ENCODE data around the gene SLC5A10.
"Not testable (repeated sequence)": the region's sequence is repeated elsewhere in the genome, so short reads cannot be mapped to it uniquely, and the experiment has no call there.

The SLC5A10 gene

GRCh38 chr17:19019041-19019941, 67.3 kb downstream of the SLC5A10 start:
- no peak overlapping the region for H3K9ac ChIP-seq (ENCODE audit: low read depth, low read length)
- no peaks in the 10 kb centered on the region for H3K4me1 ChIP-seq (ENCODE audit: control insufficient read depth, insufficient read depth, low read length)
- no peak overlapping the region for H3K4me2 ChIP-seq (ENCODE audit: low read length)
- peaks cover 18% of the 10 kb centered on the region for H3K27me3 ChIP-seq (ENCODE audit: control insufficient read depth, insufficient read depth, low read length)
- no peaks in the 10 kb centered on the region for H3K36me3 ChIP-seq (ENCODE audit: insufficient read depth, low read length)
- no peaks in the 10 kb centered on the region for H3K9me3 ChIP-seq (replicated peaks; ENCODE audit: low read length)
- H3K4me3 ChIP-seq (ENCODE audit: low read length) = no peak overlapping the region

GRCh38 chr17:19020016-19020415, 68.1 kb downstream of the SLC5A10 start:
- H3K9ac ChIP-seq (ENCODE audit: low read depth, low read length) = no peak overlapping the region
- no peaks in the 10 kb centered on the region for H3K4me1 ChIP-seq (ENCODE audit: control insufficient read depth, insufficient read depth, low read length)
- no peaks in the 10 kb centered on the region for H3K36me3 ChIP-seq (ENCODE audit: insufficient read depth, low read length)
- peaks cover 18% of the 10 kb centered on the region for H3K27me3 ChIP-seq (ENCODE audit: control insufficient read depth, insufficient read depth, low read length)
- H3K4me2 ChIP-seq (ENCODE audit: low read length) = no peak overlapping the region
- no peaks in the 10 kb centered on the region for H3K9me3 ChIP-seq (replicated peaks; ENCODE audit: low read length)
- H3K4me3 ChIP-seq (ENCODE audit: low read length) = no peak overlapping the region

GRCh38 chr17:19021011-19021621, 69.2 kb downstream of the SLC5A10 start:
- H3K9me3 ChIP-seq (replicated peaks; ENCODE audit: low read length); H3K4me2 ChIP-seq (ENCODE audit: low read length); H3K4me1 ChIP-seq (ENCODE audit: control insufficient read depth, insufficient read depth, low read length); H3K4me3 ChIP-seq (ENCODE audit: low read length); H3K9ac ChIP-seq (ENCODE audit: low read depth, low read length); H3K36me3 ChIP-seq (ENCODE audit: insufficient read depth, low read length): not testable (repeated sequence)
- H3K27me3 ChIP-seq (ENCODE audit: control insufficient read depth, insufficient read depth, low read length) = peaks cover 15% of the 10 kb centered on the region

- no peak overlapping the region for H3K9ac ChIP-seq (ENCODE audit: low read depth, low read length)
- H3K9me3 ChIP-seq (replicated peaks; ENCODE audit: low read length) = no peaks in the 10 kb centered on the region
- no peaks in the 10 kb centered on the region for H3K4me1 ChIP-seq (ENCODE audit: control insufficient read depth, insufficient read depth, low read length)
- H3K36me3 ChIP-seq (ENCODE audit: insufficient read depth, low read length) = no peaks in the 10 kb centered on the region
- H3K27me3 ChIP-seq (ENCODE audit: control insufficient read depth, insufficient read depth, low read length) = peaks cover 15% of the 10 kb centered on the region
- H3K4me2 ChIP-seq (ENCODE audit: low read length) = no peak overlapping the region
- no peak overlapping the region for H3K4me3 ChIP-seq (ENCODE audit: low read length)
These were observed 69.7 kb downstream of the SLC5A10 start for GRCh38 chr17:19021622-19022083.

GRCh38 chr17:19022128-19022527, 70.2 kb downstream of the SLC5A10 start:
- Histone ChIP-seq H3K9me3 (replicated peaks; ENCODE audit: low read length) (no peaks in the 10 kb centered on the region), H3K27me3 (ENCODE audit: control insufficient read depth, insufficient read depth, low read length) (peaks cover 15% of the 10 kb centered on the region)

GRCh38 chr17:19022747-19023146, 70.8 kb downstream of the SLC5A10 start:
- peaks cover 15% of the 10 kb centered on the region for H3K27me3 ChIP-seq (ENCODE audit: control insufficient read depth, insufficient read depth, low read length)
- no peaks in the 10 kb centered on the region for H3K36me3 ChIP-seq (ENCODE audit: insufficient read depth, low read length)
- H3K4me3 ChIP-seq (ENCODE audit: low read length) = no peak overlapping the region

More at GRCh38 chr17:19022128-19022527, 70.2 kb downstream of the SLC5A10 start:
- Histone ChIP-seq H3K4me1 (ENCODE audit: control insufficient read depth, insufficient read depth, low read length) (no peaks in the 10 kb centered on the region), H3K36me3 (ENCODE audit: insufficient read depth, low read length) (no peaks in the 10 kb centered on the region), H3K4me2 (ENCODE audit: low read length) (no peak overlapping the region), H3K9ac (ENCODE audit: low read depth, low read length) (no peak overlapping the region), H3K4me3 (ENCODE audit: low read length) (no peak overlapping the region)

GRCh38 chr17:19023209-19023999, 71.4 kb downstream of the SLC5A10 start:
- no peak overlapping the region for H3K4me2 ChIP-seq (ENCODE audit: low read length)
- H3K27me3 ChIP-seq (ENCODE audit: control insufficient read depth, insufficient read depth, low read length) = peaks cover 10% of the 10 kb centered on the region
- H3K4me3 ChIP-seq (ENCODE audit: low read length) = no peak overlapping the region
- H3K4me1 ChIP-seq (ENCODE audit: control insufficient read depth, insufficient read depth, low read length) = no peaks in the 10 kb centered on the region
- H3K9me3 ChIP-seq (replicated peaks; ENCODE audit: low read length) = no peaks in the 10 kb centered on the region
- H3K9ac ChIP-seq (ENCODE audit: low read depth, low read length) = no peak overlapping the region
- no peaks in the 10 kb centered on the region for H3K36me3 ChIP-seq (ENCODE audit: insufficient read depth, low read length)

More at GRCh38 chr17:19022747-19023146, 70.8 kb downstream of the SLC5A10 start:
- Histone ChIP-seq H3K4me2 (ENCODE audit: low read length) (no peak overlapping the region), H3K9me3 (replicated peaks; ENCODE audit: low read length) (no peaks in the 10 kb centered on the region), H3K4me1 (ENCODE audit: control insufficient read depth, insufficient read depth, low read length) (no peaks in the 10 kb centered on the region), H3K9ac (ENCODE audit: low read depth, low read length) (no peak overlapping the region)

GRCh38 chr17:19024101-19025078, 72.4 kb downstream of the SLC5A10 start:
- H3K4me1 ChIP-seq (ENCODE audit: control insufficient read depth, insufficient read depth, low read length) = no peaks in the 10 kb centered on the region
- no peak overlapping the region for H3K4me3 ChIP-seq (ENCODE audit: low read length)
- H3K9me3 ChIP-seq (replicated peaks; ENCODE audit: low read length) = no peaks in the 10 kb centered on the region
- H3K36me3 ChIP-seq (ENCODE audit: insufficient read depth, low read length) = no peaks in the 10 kb centered on the region
- H3K9ac ChIP-seq (ENCODE audit: low read depth, low read length) = no peak overlapping the region
- H3K27me3 ChIP-seq (ENCODE audit: control insufficient read depth, insufficient read depth, low read length) = peaks cover under 1% of the 10 kb centered on the region
- no peak overlapping the region for H3K4me2 ChIP-seq (ENCODE audit: low read length)

- not testable (repeated sequence) for H3K4me2 ChIP-seq (ENCODE audit: low read length); H3K9ac ChIP-seq (ENCODE audit: low read depth, low read length); H3K9me3 ChIP-seq (replicated peaks; ENCODE audit: low read length); H3K36me3 ChIP-seq (ENCODE audit: insufficient read depth, low read length); H3K4me1 ChIP-seq (ENCODE audit: control insufficient read depth, insufficient read depth, low read length); H3K27me3 ChIP-seq (ENCODE audit: control insufficient read depth, insufficient read depth, low read length); H3K4me3 ChIP-seq (ENCODE audit: low read length)
These were observed 76.7 kb downstream of the SLC5A10 start for GRCh38 chr17:19028671-19029070.

GRCh38 chr17:19029740-19030139, 77.8 kb downstream of the SLC5A10 start:
- H3K36me3 ChIP-seq (ENCODE audit: insufficient read depth, low read length); H3K4me2 ChIP-seq (ENCODE audit: low read length); H3K9ac ChIP-seq (ENCODE audit: low read depth, low read length); H3K9me3 ChIP-seq (replicated peaks; ENCODE audit: low read length); H3K4me3 ChIP-seq (ENCODE audit: low read length); H3K4me1 ChIP-seq (ENCODE audit: control insufficient read depth, insufficient read depth, low read length); H3K27me3 ChIP-seq (ENCODE audit: control insufficient read depth, insufficient read depth, low read length): not testable (repeated sequence)

All from skeletal muscle satellite cell (primary cell).